ENCODE data around the gene ACTR3. TPM values are rescaled to one million over a fixed set of nuclear protein-coding genes. Genes with fewer than 3 reads are reported as not detected.
A peak's percentile ranks its signal among the peaks of the same experiment; 100 is the strongest.

ACTR3 gene
- total RNA-seq, 2 experiments from 2014 or later, result 442 to 449 TPM

DNA sequence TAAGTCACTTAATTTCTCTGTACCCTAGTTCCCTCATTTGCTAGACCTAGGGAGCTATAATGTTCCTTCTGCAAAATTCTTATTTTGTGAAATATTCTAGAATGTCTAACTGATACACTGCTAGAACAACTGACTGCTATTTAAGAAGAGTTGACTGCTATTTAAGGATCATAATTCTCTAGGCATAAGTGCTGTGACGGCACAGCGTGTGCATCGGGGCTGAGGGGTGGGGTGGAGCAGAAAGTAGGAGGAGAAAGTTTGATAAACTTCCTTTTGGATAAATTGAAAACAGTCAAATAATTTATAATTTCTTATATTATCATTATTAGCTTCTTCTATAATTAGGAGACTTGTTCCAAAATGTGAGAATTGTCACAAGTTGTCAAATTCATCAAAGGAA lies 10.4 kb upstream of the ACTR3 start:
- no peak for ATAC-seq
- TF ChIP-seq, protein P1, sequence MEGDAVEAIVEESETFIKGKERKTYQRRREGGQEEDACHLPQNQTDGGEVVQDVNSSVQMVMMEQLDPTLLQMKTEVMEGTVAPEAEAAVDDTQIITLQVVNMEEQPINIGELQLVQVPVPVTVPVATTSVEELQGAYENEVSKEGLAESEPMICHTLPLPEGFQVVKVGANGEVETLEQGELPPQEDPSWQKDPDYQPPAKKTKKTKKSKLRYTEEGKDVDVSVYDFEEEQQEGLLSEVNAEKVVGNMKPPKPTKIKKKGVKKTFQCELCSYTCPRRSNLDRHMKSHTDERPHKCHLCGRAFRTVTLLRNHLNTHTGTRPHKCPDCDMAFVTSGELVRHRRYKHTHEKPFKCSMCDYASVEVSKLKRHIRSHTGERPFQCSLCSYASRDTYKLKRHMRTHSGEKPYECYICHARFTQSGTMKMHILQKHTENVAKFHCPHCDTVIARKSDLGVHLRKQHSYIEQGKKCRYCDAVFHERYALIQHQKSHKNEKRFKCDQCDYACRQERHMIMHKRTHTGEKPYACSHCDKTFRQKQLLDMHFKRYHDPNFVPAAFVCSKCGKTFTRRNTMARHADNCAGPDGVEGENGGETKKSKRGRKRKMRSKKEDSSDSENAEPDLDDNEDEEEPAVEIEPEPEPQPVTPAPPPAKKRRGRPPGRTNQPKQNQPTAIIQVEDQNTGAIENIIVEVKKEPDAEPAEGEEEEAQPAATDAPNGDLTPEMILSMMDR (IDR thresholded peaks at IDR 0.05), result no peak
- peaks cover 31% of the 10 kb centered on the region for H3K4me1 Mint-ChIP-seq (ENCODE audit: low read depth)
- POLR2A ChIA-PET, result interaction anchor here (1.3 to 2.8 kb wide), 3 partner anchors 7 to 123 kb away, joined by 3 to 7 read pairs (median 4); partner anchors contain the start of gene SLC35F5
- H3K36me3 Mint-ChIP-seq (ENCODE audit: low read depth), result peaks cover 25% of the 10 kb centered on the region
- intact Hi-C loops (cut with micrococcal nuclease), result loop anchor here (10.0 kb wide), 1 partner anchor 85 kb away; no protein-coding TSS in a partner anchor
- DNase-seq, result no peak
- no peak overlapping the region for H3K4me3 Mint-ChIP-seq
- CTCF ChIA-PET, result interaction anchor here (1.1 to 2.1 kb wide), 2 partner anchors 13 to 100 kb away, joined by 5 read pairs; no protein-coding TSS in a partner anchor
- no peak overlapping the region for H3K27ac Mint-ChIP-seq
- no peaks in the 10 kb centered on the region for H3K27me3 Mint-ChIP-seq
- H3K9me3 Mint-ChIP-seq, result no peaks in the 10 kb centered on the region

DNA sequence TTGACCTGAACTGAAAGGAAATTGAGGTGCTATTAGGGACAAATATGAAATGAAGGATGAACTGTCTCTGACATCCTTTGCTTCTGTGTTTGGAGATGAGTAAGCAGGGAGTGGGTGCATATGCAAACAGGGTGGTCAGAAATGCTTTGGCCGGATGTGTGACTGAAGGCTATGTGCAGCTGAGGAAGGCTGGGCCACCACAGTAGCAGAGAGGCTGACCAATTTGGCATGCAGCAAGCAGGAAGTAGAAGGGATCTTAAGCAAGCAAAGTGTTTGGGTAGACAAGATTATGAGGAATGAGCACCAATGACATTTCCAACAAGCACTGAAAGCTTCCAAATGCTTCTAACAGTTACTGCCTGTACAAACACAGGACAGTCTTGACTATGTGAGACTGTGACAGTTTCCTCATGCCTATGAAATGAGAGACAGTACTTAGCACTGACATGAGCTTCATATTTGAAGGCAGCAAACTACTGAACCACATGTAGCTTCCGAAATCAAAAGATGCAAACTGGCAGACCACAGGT lies 3.3 kb upstream of the ACTR3 start:
- POLR2A ChIA-PET, result interaction anchor here (0.7 to 1.7 kb wide), 4 partner anchors 8 to 130 kb away, joined by 3 to 7 read pairs (median 5); partner anchors contain the start of gene SLC35F5
- no peaks in the 10 kb centered on the region for H3K27me3 Mint-ChIP-seq
- intact Hi-C loops (cut with micrococcal nuclease), result loop anchor here (5.0 kb wide), 2 partner anchors 36 to 129 kb away; partner anchors contain the start of gene SLC35F5
- ATAC-seq (peak; percentile 20), DNase-seq (peak; percentile 82)
- H3K4me1 Mint-ChIP-seq (ENCODE audit: low read depth), result peaks cover 39% of the 10 kb centered on the region
- TF ChIP-seq, protein P1 (IDR thresholded peaks at IDR 0.05), result no peak
- no peaks in the 10 kb centered on the region for H3K9me3 Mint-ChIP-seq
- H3K4me3 Mint-ChIP-seq, result peak overlapping the region; percentile 99
- H3K36me3 Mint-ChIP-seq (ENCODE audit: low read depth), result peaks cover 52% of the 10 kb centered on the region
- H3K27ac Mint-ChIP-seq, result peak overlapping the region; percentile 90
- CTCF ChIA-PET, result interaction anchor here (0.9 to 1.4 kb wide), 2 partner anchors 10 to 109 kb away, joined by 3 to 4 read pairs; no protein-coding TSS in a partner anchor

DNA sequence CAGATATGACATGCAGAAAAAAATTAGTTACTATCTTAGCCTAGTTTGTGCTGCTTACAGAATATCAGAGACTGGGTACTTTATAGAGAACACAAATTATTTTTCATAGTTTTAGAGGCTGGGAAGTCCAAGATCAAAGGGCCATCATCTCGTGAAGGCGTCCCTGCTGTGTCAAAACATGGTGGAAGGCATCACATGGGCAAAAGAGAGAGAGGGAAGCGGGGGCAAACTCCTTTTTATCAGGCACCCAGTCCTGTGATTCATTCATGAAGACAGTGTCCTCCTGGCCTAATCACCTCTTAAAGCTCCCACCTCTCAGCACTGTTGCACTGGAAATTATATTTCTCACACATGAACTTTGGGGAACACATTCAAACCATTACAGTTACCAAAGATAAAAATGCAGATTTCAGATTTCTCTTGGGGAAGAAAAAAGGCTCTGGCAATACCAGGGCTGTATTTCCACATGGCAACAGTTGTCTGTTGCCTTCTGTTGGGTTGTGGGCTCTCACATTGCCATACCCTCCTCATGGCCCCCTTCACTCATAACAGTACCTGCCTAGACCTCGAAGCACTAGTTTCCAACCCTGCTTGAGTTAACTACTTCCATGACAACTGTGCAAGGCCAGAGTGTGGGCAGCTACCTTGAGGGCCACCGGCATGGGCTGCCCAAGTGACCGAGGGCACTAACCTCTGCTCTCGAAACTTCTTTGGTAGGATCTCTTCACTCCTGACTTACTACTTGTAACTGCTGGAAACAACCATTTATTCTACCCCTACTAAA lies 2.7 kb upstream of the ACTR3 start:
- Mint-ChIP-seq H3K4me1 (ENCODE audit: low read depth) (peaks cover 44% of the 10 kb centered on the region), H3K36me3 (ENCODE audit: low read depth) (peaks cover 51% of the 10 kb centered on the region), H3K9me3 (no peaks in the 10 kb centered on the region), H3K4me3 (peak overlapping the region; percentile 99), H3K27ac (peak overlapping the region; percentile 90), H3K27me3 (no peaks in the 10 kb centered on the region)
- POLR2A ChIA-PET, result interaction anchor here (0.7 to 1.7 kb wide), 6 partner anchors 8 to 130 kb away, joined by 3 to 7 read pairs (median 4); partner anchors contain the start of gene SLC35F5
- CTCF ChIA-PET, result interaction anchor here (0.9 to 1.4 kb wide), 2 partner anchors 10 to 110 kb away, joined by 3 to 4 read pairs; no protein-coding TSS in a partner anchor
- peak; percentile 34 for DNase-seq
- ATAC-seq, result no peak
- TF ChIP-seq, protein P1 (IDR thresholded peaks at IDR 0.05), result no peak
- intact Hi-C loops (cut with micrococcal nuclease), result loop anchor here (5.0 kb wide), 2 partner anchors 35 to 130 kb away; partner anchors contain the start of gene SLC35F5

DNA sequence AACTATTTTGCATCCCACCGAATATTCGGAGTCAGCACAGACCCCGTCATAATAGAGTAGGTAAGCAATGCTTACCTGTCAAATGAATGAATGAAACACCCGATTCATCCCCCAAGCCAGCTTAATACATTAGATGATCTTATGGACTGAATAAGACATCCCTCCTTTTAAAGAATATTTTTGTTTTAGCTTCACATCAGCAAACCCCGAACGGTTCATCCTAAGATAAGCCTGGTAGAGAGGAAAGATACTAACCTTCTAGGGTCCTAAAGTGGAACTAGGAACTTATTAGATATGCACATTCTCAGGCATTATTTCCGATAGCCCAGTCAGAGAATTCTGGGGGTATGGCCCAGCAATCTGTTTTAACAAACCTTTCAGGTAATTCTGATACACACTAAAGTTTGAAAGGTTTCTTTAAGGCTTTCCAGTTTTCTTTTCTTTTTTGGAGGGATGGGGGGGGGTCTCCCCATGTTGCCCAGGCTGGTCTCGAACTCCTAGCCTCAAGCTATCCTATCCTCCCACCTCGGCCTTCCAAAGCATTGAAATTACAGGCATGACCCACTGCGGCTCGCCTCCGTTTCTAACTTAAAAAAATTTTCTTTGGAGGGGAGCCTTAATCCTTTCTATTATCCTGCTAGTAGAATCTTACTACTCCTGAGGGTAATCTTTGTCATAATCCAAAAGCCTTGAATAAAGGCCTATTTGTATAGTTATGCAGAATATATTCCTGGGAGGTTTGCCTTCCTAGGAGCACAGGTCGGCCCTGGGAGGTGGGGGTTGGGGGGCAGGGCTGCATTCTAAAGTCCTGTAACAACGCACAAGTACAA lies 1.0 kb upstream of the ACTR3 start:
- intact Hi-C loops (cut with micrococcal nuclease), result loop anchor here (5.0 kb wide), 2 partner anchors 33 to 132 kb away; partner anchors contain the start of gene SLC35F5
- peak overlapping the region; percentile 98 for H3K27ac Mint-ChIP-seq
- H3K27me3 Mint-ChIP-seq, result no peaks in the 10 kb centered on the region
- CTCF ChIA-PET, result interaction anchor here (0.9 to 1.3 kb wide), 5 partner anchors 8 to 132 kb away, joined by 3 to 6 read pairs (median 5); partner anchors contain the start of gene SLC35F5
- DNase-seq, result no peak
- peaks cover 60% of the 10 kb centered on the region for H3K4me1 Mint-ChIP-seq (ENCODE audit: low read depth)
- no peak for ATAC-seq
- peak overlapping the region; percentile 99 for H3K4me3 Mint-ChIP-seq
- peaks cover 63% of the 10 kb centered on the region for H3K36me3 Mint-ChIP-seq (ENCODE audit: low read depth)
- no peaks in the 10 kb centered on the region for H3K9me3 Mint-ChIP-seq
- POLR2A ChIA-PET, result interaction anchor here (1.0 to 1.9 kb wide), 3 partner anchors 12 to 194 kb away, joined by 3 to 10 read pairs (median 6); partner anchors contain the start of gene SLC35F5
- TF ChIP-seq, protein P1 (IDR thresholded peaks at IDR 0.05), result no peak

Measured in activated CD8-positive, alpha-beta T cell treated with anti-CD3 and anti-CD28 coated beads for 36 hours (primary cell).